Parathyroid adenoma (tissue), 2 donors: Measurements from ENCODE around the gene POU6F2.

Source experiments
- H2AFZ ChIP-seq: fragments of 300-600 bp; sonication (generic); one replicate; pipeline ENCODE4 v1.7.0; 2017; ENCODE audit warnings: antibody characterized with exemption, mild to moderate bottlenecking
- H3K27ac ChIP-seq: fragments of 300-600 bp; sonication (generic); one replicate; pipeline ENCODE4 v1.7.0; 2017
- H3K27me3 ChIP-seq: fragments of 300-600 bp; sonication (generic); one replicate; pipeline ENCODE4 v1.7.0; 2017; ENCODE audit warnings: low read length; ENCODE audit not compliant: control insufficient read depth, insufficient read depth
- H3K36me3 ChIP-seq: fragments of 300-600 bp; sonication (generic); one replicate; pipeline ENCODE4 v1.7.0; 2017; ENCODE audit warnings: low read length; ENCODE audit not compliant: control insufficient read depth, insufficient read depth
- H3K4me1 ChIP-seq: fragments of 300-600 bp; sonication (generic); one replicate; pipeline ENCODE4 v1.7.0; 2017; ENCODE audit warnings: control low read depth
- H3K4me2 ChIP-seq: fragments of 300-600 bp; sonication (generic); one replicate; pipeline ENCODE4 v1.7.0; 2017; ENCODE audit warnings: low read length
- H3K4me3 ChIP-seq: fragments of 300-600 bp; sonication (generic); one replicate; pipeline ENCODE4 v1.7.0; 2017; ENCODE audit warnings: low read depth, low read length
- H3K79me2 ChIP-seq: fragments of 300-600 bp; sonication (generic); one replicate; pipeline ENCODE4 v1.7.0; 2017; ENCODE audit warnings: control low read depth
- H3K9ac ChIP-seq: fragments of 300-600 bp; sonication (generic); one replicate; pipeline ENCODE4 v1.7.0; 2017; ENCODE audit warnings: mild to moderate bottlenecking
- H3K9me3 ChIP-seq: fragments of 300-600 bp; sonication (generic); one replicate; pipeline ENCODE4 v1.7.0; 2017; ENCODE audit warnings: low read length; ENCODE audit not compliant: control insufficient read depth
- TF ChIP-seq, protein P1 (sequence below): fragments of 300-600 bp; sonication (generic); IDR thresholded peaks from one replicate; pipeline ENCODE4 v1.7.0; 2017; ENCODE audit warnings: antibody characterized with exemption, mild to moderate bottlenecking
- donor health status: primary hyperparathyroidism.

The POU6F2 gene

DNA sequence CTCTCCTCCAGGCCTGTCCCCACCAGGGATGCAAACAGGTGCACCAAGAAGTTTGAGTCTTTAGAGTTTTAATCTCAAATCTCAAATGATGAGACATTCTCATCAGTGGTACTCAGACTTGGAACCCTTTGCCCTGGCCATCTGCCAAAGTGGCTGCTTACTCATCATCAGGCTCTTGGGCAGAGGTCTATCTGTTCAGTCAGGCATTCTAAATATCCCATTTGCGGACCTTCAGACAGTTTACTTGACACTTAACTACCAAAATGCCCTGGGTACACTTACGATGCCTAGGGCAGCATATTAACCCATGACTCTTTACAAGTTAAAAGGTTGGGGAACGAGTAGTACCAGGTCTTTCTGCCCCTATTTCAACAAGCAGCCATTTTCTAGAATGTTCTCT, 527.3 kb downstream of the POU6F2 start:
- Histone ChIP-seq H3K79me2 (no peaks in the 10 kb centered on the region), H2AFZ (no peak overlapping the region), H3K4me3 (no peak overlapping the region), H3K4me2 (no peak overlapping the region), H3K27ac (no peak overlapping the region), H3K9ac (no peak overlapping the region), H3K27me3 (no peaks in the 10 kb centered on the region), H3K9me3 (no peaks in the 10 kb centered on the region), H3K36me3 (no peaks in the 10 kb centered on the region), H3K4me1 (no peaks in the 10 kb centered on the region)
- TF ChIP-seq, protein P1, sequence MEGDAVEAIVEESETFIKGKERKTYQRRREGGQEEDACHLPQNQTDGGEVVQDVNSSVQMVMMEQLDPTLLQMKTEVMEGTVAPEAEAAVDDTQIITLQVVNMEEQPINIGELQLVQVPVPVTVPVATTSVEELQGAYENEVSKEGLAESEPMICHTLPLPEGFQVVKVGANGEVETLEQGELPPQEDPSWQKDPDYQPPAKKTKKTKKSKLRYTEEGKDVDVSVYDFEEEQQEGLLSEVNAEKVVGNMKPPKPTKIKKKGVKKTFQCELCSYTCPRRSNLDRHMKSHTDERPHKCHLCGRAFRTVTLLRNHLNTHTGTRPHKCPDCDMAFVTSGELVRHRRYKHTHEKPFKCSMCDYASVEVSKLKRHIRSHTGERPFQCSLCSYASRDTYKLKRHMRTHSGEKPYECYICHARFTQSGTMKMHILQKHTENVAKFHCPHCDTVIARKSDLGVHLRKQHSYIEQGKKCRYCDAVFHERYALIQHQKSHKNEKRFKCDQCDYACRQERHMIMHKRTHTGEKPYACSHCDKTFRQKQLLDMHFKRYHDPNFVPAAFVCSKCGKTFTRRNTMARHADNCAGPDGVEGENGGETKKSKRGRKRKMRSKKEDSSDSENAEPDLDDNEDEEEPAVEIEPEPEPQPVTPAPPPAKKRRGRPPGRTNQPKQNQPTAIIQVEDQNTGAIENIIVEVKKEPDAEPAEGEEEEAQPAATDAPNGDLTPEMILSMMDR, result no peak

DNA sequence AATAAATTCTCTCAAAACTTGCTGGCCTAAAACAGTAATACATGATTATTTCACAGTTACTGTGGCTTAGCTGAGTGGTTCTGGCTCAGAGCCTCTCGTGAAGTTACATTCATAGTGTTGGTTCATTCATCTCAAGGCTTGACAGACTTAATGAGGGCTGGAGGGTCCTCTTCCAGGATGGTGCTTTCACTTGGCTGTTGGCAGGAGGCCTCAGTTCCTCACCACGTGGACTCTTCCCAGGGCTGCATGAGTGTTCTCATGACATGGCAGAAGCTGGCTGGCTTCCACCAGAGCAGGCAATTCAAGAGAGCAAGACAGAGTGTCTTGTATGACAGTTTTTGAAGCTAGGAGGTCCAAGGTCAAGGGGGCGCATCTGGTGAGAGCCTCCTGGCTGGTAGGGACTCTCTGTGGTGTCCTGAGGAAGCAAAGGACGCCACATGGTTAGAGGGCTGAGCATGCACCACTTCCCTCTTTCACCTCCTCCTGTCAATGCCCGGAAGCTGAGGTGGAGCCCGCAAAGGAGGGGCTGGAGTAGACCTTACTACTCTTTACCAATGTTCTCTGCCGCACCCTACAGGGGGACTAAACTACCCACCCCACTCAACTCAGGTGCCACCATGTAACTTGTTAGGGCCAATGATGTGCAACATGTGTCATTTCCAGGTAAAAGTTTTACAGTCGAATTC, 530.3 kb downstream of the POU6F2 start:
- no peak overlapping the region for H3K4me3 ChIP-seq

DNA sequence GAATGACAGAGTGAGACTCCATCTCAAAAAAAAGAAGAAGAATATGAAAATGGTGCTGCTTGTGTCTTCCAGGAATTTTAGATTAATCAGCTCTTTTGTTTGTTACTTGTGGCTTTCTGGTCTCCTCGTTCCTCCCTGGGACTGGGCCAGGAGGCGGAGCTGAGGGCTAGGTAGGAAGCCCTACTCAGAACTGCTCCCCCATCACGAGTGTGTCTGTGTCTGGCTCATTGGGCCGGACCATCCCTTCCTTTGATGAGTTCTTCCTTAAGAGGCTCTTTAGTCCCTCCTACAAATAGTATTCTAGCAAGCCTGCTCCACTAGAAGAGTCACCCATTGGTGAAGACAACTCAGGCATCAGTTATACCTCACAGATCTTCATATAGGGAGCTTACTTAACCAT, 531.7 kb downstream of the POU6F2 start:
- H3K4me3 ChIP-seq, result no peak overlapping the region
- no peaks in the 10 kb centered on the region for H3K79me2 ChIP-seq
- no peak overlapping the region for H3K4me2 ChIP-seq
- no peak overlapping the region for H3K27ac ChIP-seq
- H3K9ac ChIP-seq, result no peak overlapping the region
- H3K27me3 ChIP-seq, result no peaks in the 10 kb centered on the region
- H3K4me1 ChIP-seq, result no peaks in the 10 kb centered on the region
- no peaks in the 10 kb centered on the region for H3K9me3 ChIP-seq
- H3K36me3 ChIP-seq, result no peaks in the 10 kb centered on the region
- H2AFZ ChIP-seq, result no peak overlapping the region
- TF ChIP-seq, protein P1, result no peak

More for the DNA sequence above, 530.3 kb downstream of the POU6F2 start:
- Histone ChIP-seq H3K4me2 (no peak overlapping the region), H3K9ac (no peak overlapping the region), H2AFZ (no peak overlapping the region), H3K27me3 (no peaks in the 10 kb centered on the region), H3K9me3 (no peaks in the 10 kb centered on the region), H3K79me2 (no peaks in the 10 kb centered on the region), H3K36me3 (no peaks in the 10 kb centered on the region), H3K27ac (no peak overlapping the region), H3K4me1 (no peaks in the 10 kb centered on the region)
- TF ChIP-seq, protein P1, result no peak

DNA sequence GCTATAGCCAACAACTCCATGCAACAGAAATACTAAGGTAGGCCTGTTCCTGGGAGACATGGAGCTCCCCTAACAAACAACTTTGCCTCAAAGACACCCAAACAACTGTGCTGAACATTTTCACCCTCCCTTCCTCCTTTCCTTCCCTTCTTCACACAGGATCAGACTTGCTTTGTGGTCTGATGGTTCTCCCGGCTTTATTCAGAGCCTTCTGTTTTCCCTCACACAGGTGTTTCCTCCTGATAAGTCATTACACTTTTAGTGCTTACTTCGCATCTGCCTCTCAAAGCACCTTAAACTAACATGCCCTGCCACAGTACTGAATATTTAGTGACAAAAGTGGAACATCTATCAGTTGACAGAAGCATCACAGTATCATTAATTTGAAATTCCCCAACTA, 532.2 kb downstream of the POU6F2 start:
- no peaks in the 10 kb centered on the region for H3K9me3 ChIP-seq
- no peak overlapping the region for H3K27ac ChIP-seq
- no peak overlapping the region for H3K4me2 ChIP-seq
- H3K4me1 ChIP-seq, result no peaks in the 10 kb centered on the region
- no peak overlapping the region for H3K9ac ChIP-seq
- no peaks in the 10 kb centered on the region for H3K36me3 ChIP-seq
- no peaks in the 10 kb centered on the region for H3K79me2 ChIP-seq
- no peak overlapping the region for H2AFZ ChIP-seq
- H3K27me3 ChIP-seq, result no peaks in the 10 kb centered on the region
- TF ChIP-seq, protein P1, result no peak
- no peak overlapping the region for H3K4me3 ChIP-seq

DNA sequence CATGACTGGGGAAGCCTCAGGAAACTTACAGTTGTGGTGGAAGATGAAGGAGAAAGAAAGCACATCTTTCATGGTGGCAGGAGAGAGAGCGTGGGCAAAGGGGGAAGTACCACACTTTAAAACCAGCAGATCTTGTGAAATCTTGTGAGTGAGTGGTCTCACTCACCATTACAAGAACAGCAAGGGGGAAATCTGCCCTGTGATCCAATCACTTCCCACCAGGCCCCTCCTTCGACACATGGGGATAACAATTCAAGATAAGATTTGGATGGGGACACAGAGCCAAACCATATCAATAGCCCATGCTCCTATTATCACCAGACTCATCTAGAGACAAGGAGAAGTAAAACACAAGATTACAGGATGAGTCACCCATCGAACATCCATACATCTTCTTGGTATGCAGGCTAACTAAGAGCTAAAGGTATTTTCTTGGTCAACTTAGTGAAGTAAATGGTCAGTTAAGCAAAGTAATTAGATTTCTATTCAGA, 533.2 kb downstream of the POU6F2 start:
- Histone ChIP-seq H3K9me3 (no peaks in the 10 kb centered on the region), H3K4me1 (no peaks in the 10 kb centered on the region), H3K9ac (no peak overlapping the region), H3K4me3 (no peak overlapping the region), H3K4me2 (no peak overlapping the region), H3K36me3 (no peaks in the 10 kb centered on the region), H3K27me3 (no peaks in the 10 kb centered on the region), H3K79me2 (no peaks in the 10 kb centered on the region), H3K27ac (no peak overlapping the region), H2AFZ (no peak overlapping the region)
- TF ChIP-seq, protein P1, result no peak
